Stimulated activated CD4-positive, alpha-beta T cell treated with anti-CD3 and anti-CD28 coated beads, Interleukin-1b, Interleukin-23, amount 100 ng/mL, for 4 hours (primary cell): ENCODE results near the gene MRTFA.

Experiments
- DNase-seq, 2 donors: peaks; one replicate each; pipeline ENCODE4 v3.0.0-alpha.2; 2020; ENCODE audit warnings: low read depth in 2 of 2

The MRTFA gene

GRCh38 chr22:40411506-40411861 is 225.0 kb downstream of the MRTFA start:
- no peak for DNase-seq

- no peak for DNase-seq
Measured at GRCh38 chr22:40410731-40411505, 225.6 kb downstream of the MRTFA start.

GRCh38 chr22:40410272-40410671 is 226.2 kb downstream of the MRTFA start:
- no peak for DNase-seq

GRCh38 chr22:40409613-40410113 is 226.9 kb downstream of the MRTFA start:
- no peak for DNase-seq

- no peak for DNase-seq
Measured at GRCh38 chr22:40408718-40409612, 227.6 kb downstream of the MRTFA start.

GRCh38 chr22:40407831-40408717 is 228.4 kb downstream of the MRTFA start:
- no peak for DNase-seq

- no peak for DNase-seq
Measured at GRCh38 chr22:40407021-40407761, 229.3 kb downstream of the MRTFA start.

- DNase-seq: no peak
Measured at GRCh38 chr22:40406063-40406890, 230.2 kb downstream of the MRTFA start.

GRCh38 chr22:40405178-40406062 is 231.1 kb downstream of the MRTFA start:
- no peak for DNase-seq

GRCh38 chr22:40404251-40405177 is 232.0 kb downstream of the MRTFA start:
- no peak for DNase-seq

- no peak for DNase-seq
Measured at GRCh38 chr22:40403651-40404050, 232.9 kb downstream of the MRTFA start.

GRCh38 chr22:40403141-40403540 is 233.4 kb downstream of the MRTFA start:
- DNase-seq: no peak

GRCh38 chr22:40401981-40402406 is 234.5 kb downstream of the MRTFA start:
- DNase-seq: no peak

GRCh38 chr22:40401532-40401931 is 235.0 kb downstream of the MRTFA start:
- DNase-seq: peak in 1 of 2 donors; percentile 32

- DNase-seq: no peak
Measured at GRCh38 chr22:40400159-40400558, 236.4 kb downstream of the MRTFA start.

GRCh38 chr22:40399621-40400020 is 236.9 kb downstream of the MRTFA start:
- DNase-seq: no peak

GRCh38 chr22:40397396-40397795 is 239.1 kb downstream of the MRTFA start:
- no peak for DNase-seq

- no peak for DNase-seq
Measured at GRCh38 chr22:40396882-40397281, 239.6 kb downstream of the MRTFA start.
